Cerebellar nuclear complex (tissue), 1 donor: ENCODE data around the gene FKBP14.
"Not testable (repeated sequence)": the region's sequence is repeated elsewhere in the genome, so short reads cannot be mapped to it uniquely, and the experiment has no call there.

Experiments
- DNase-seq, 2 experiments: peaks; one replicate each; lab custom pipeline; 2025; lab: John Stamatoyannopoulos, UW

Gene FKBP14

GRCh38 chr7:29991937-29992336 lies 34.6 kb downstream of the FKBP14 start:
- DNase-seq: no peak

GRCh38 chr7:29990931-29991330 lies 35.6 kb downstream of the FKBP14 start:
- DNase-seq: no peak

- no peak for DNase-seq
Observed at GRCh38 chr7:29989257-29989995, 37.1 kb downstream of the FKBP14 start, which contains the start of gene SCRN1. Gene SCRN1, minus strand, starts transcription at chr7:29989801. Its CDS starts 20,734 bp downstream, at chr7:29969067.

- DNase-seq: no peak
Observed at GRCh38 chr7:29988424-29989256, 37.9 kb downstream of the FKBP14 start.

GRCh38 chr7:29987811-29988317 lies 38.6 kb downstream of the FKBP14 start:
- no peak for DNase-seq

- no peak for DNase-seq
Observed at GRCh38 chr7:29987083-29987482, 39.4 kb downstream of the FKBP14 start.

- DNase-seq: peak; percentile 65 to 83
Observed at GRCh38 chr7:29980151-29980550, 46.4 kb downstream of the FKBP14 start.

GRCh38 chr7:29977886-29978651 lies 48.4 kb downstream of the FKBP14 start:
- no peak for DNase-seq

- peak in 1 of 2 experiments; percentile 49 for DNase-seq
Observed at GRCh38 chr7:29976673-29977415, 49.7 kb downstream of the FKBP14 start.

GRCh38 chr7:29976266-29976665 lies 50.2 kb downstream of the FKBP14 start:
- no peak for DNase-seq

- DNase-seq: no peak
Observed at GRCh38 chr7:29975561-29975960, 50.9 kb downstream of the FKBP14 start.

- no peak for DNase-seq
Observed at GRCh38 chr7:29974286-29974685, 52.2 kb downstream of the FKBP14 start.

GRCh38 chr7:29972315-29972669 lies 54.2 kb downstream of the FKBP14 start:
- no peak for DNase-seq

- DNase-seq: no peak
Observed at GRCh38 chr7:29971566-29972314, 54.8 kb downstream of the FKBP14 start.

- no peak for DNase-seq
Observed at GRCh38 chr7:29970158-29970557, 56.3 kb downstream of the FKBP14 start.

- no peak for DNase-seq
Observed at GRCh38 chr7:29969738-29970137, 56.8 kb downstream of the FKBP14 start.

GRCh38 chr7:29968683-29969395 lies 57.7 kb downstream of the FKBP14 start:
- DNase-seq: peak; percentile 21 to 75

GRCh38 chr7:29965030-29965429 lies 61.5 kb downstream of the FKBP14 start:
- DNase-seq: no peak

GRCh38 chr7:29962035-29962434 lies 64.5 kb downstream of the FKBP14 start:
- no peak for DNase-seq

GRCh38 chr7:29961611-29962010 lies 64.9 kb downstream of the FKBP14 start:
- DNase-seq: not testable (repeated sequence)
